ENCODE results near the gene CNNM2. TPM values are rescaled to one million over a fixed set of nuclear protein-coding genes. Genes with fewer than 3 reads are reported as not detected.
"Not testable (repeated sequence)": the region's sequence is repeated elsewhere in the genome, so short reads cannot be mapped to it uniquely, and the experiment has no call there.

The CNNM2 gene
- total and polyA plus RNA-seq, 8 donors = 6.0 to 10.3 (median 8.3) TPM

GRCh38 chr10:103125323-103126267 is 207.5 kb downstream of the CNNM2 start:
- Histone ChIP-seq H3K9me3 (no peaks in the 10 kb centered on the region), H3K36me3 (peaks cover 0 to 18% of the 10 kb centered on the region in 2 donors), H3K27me3 (no peaks in the 10 kb centered on the region), H3K4me1 (peaks cover 5 to 32% of the 10 kb centered on the region in 2 donors), H3K4me3 (no peak overlapping the region), H3K27ac (peak overlapping the region in 1 of 2 donors; percentile 10)
- ATAC-seq = no peak
- intact Hi-C loops (cut with DNase I) = no loop called here
- no peak for DNase-seq
- TF ChIP-seq CTCF (IDR thresholded peaks at IDR 0.05) = no peak

- TF ChIP-seq CTCF (IDR thresholded peaks at IDR 0.05) = no peak
- H3K4me1 ChIP-seq = peaks cover 0 to 22% of the 10 kb centered on the region in 2 donors
- H3K9me3 ChIP-seq = no peaks in the 10 kb centered on the region
- H3K27ac ChIP-seq = no peak overlapping the region
- H3K36me3 ChIP-seq = peaks cover 0 to 29% of the 10 kb centered on the region in 2 donors
- no peak for DNase-seq
- no peak for ATAC-seq
- intact Hi-C loops (cut with DNase I) = no loop called here
- H3K27me3 ChIP-seq = no peaks in the 10 kb centered on the region
- H3K4me3 ChIP-seq = no peak overlapping the region
Observed at GRCh38 chr10:103127241-103127640, 209.1 kb downstream of the CNNM2 start.

- H3K27me3 ChIP-seq; intact Hi-C loops (cut with DNase I); ATAC-seq; DNase-seq; H3K9me3 ChIP-seq; H3K4me3 ChIP-seq; H3K27ac ChIP-seq; H3K4me1 ChIP-seq: not testable (repeated sequence)
- peaks cover 0 to 54% of the 10 kb centered on the region in 2 donors for H3K36me3 ChIP-seq
Observed at GRCh38 chr10:103130180-103130579, 212.1 kb downstream of the CNNM2 start.

- ATAC-seq = no peak
- intact Hi-C loops (cut with DNase I) = no loop called here
- Histone ChIP-seq H3K9me3 (no peaks in the 10 kb centered on the region), H3K4me1 (no peaks in the 10 kb centered on the region), H3K36me3 (peaks cover 0 to 62% of the 10 kb centered on the region in 2 donors), H3K4me3 (no peak overlapping the region), H3K27ac (no peak overlapping the region), H3K27me3 (no peaks in the 10 kb centered on the region)
- no peak for DNase-seq
- no peak for TF ChIP-seq CTCF (IDR thresholded peaks at IDR 0.05)
Observed at GRCh38 chr10:103130910-103131309, 212.8 kb downstream of the CNNM2 start.

- H3K4me1 ChIP-seq; DNase-seq; H3K4me3 ChIP-seq; H3K9me3 ChIP-seq; H3K27ac ChIP-seq; H3K27me3 ChIP-seq; ATAC-seq; intact Hi-C loops (cut with DNase I): not testable (repeated sequence)
- peaks cover 0 to 85% of the 10 kb centered on the region in 2 donors for H3K36me3 ChIP-seq
Observed at GRCh38 chr10:103135168-103135567, 217.1 kb downstream of the CNNM2 start.

GRCh38 chr10:103139803-103140202 is 221.7 kb downstream of the CNNM2 start:
- H3K4me1 ChIP-seq = peaks cover 0 to under 1% of the 10 kb centered on the region in 2 donors
- no peak for ATAC-seq
- no peak overlapping the region for H3K27ac ChIP-seq
- no peak overlapping the region for H3K4me3 ChIP-seq
- TF ChIP-seq CTCF (IDR thresholded peaks at IDR 0.05) = no peak
- DNase-seq = no peak
- H3K27me3 ChIP-seq = no peaks in the 10 kb centered on the region
- intact Hi-C loops (cut with DNase I) = no loop called here
- no peaks in the 10 kb centered on the region for H3K9me3 ChIP-seq
- peaks cover 0 to 76% of the 10 kb centered on the region in 2 donors for H3K36me3 ChIP-seq
